ENCODE measurements around the gene ZNF664.

ZNF664 gene

DNA sequence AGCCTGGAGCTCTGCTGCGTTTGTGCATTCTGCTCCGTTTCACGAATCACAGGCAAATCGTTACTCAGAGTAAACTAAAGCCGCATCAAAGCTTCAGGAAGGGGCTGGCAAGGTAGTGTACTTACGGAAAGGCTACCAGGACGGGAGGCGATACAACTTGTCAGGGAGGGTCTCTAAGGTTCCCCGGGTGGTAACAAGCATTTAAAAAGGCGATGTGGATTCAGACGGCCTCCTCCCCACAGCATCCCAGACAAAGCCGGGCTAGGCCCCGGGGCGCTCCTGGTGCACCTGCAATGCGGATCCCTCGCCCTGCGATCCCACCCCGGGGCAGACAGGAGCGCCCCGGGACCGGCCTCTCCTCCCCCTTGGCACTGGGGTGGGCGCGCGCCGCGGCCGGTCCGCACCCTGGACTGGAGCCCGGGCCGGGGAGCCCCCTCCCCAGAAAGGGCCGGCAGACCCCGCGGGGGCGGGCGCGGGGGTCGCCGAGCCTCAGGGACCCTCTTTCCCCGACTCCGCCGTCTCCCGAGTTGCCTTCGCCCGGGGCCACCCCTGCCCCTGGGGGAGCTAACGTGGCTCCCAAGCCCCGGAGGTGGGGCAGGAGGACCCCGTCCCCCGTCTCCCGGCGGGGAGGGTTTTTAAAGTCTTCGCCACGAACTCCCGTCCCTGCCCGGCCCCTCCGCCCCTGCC, 1.1 kb upstream of the ZNF664 start:
- no peak for TF ChIP-seq ZFX (IDR thresholded peaks at IDR 0.05; ENCODE audit: borderline replicate concordance)
- TF ChIP-seq, protein P1, sequence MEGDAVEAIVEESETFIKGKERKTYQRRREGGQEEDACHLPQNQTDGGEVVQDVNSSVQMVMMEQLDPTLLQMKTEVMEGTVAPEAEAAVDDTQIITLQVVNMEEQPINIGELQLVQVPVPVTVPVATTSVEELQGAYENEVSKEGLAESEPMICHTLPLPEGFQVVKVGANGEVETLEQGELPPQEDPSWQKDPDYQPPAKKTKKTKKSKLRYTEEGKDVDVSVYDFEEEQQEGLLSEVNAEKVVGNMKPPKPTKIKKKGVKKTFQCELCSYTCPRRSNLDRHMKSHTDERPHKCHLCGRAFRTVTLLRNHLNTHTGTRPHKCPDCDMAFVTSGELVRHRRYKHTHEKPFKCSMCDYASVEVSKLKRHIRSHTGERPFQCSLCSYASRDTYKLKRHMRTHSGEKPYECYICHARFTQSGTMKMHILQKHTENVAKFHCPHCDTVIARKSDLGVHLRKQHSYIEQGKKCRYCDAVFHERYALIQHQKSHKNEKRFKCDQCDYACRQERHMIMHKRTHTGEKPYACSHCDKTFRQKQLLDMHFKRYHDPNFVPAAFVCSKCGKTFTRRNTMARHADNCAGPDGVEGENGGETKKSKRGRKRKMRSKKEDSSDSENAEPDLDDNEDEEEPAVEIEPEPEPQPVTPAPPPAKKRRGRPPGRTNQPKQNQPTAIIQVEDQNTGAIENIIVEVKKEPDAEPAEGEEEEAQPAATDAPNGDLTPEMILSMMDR (IDR thresholded peaks at IDR 0.05) = no peak
- H3K27ac ChIP-seq = peak overlapping the region; percentile 84

DNA sequence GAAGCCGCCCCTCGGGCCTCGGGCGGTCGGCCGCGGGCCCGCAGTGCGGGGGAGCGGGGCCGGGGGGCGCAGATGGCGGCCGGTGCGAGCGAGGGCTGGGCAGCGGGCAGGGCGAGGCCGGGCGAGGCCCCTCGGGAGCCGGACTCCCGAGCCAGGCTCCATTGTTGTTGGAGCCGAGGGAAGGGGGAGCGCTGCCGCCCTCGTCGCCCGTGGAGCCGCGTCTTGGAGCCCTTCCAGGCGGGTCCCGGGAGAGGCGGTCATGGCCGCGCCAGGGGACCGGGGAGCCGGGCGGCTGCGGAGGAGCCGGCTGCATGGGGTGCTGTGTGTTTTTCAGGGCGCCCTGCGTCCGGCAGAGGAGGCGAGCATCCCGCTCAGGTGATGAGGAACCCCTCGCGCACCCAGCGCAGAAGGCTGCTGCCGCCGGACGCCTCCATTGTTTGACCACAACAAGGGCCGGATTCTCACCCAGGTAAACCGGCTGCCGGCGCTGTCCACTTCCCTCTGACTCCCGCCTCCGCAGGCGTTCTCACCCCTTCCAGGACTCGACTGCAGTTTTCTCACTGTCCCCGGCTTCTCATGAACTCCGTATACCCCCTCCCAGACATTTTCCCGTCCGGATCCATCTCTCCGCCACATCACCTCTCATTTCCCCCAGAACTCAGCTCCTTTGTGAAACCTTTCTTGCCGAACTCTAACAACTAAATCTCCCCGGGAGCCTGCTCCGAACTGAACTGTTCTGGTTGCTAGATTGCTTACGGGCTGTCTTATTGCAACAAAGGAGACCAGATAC, 732 bp downstream of the ZNF664 start:
- H3K27ac ChIP-seq = peak overlapping the region; percentile 84
- TF ChIP-seq, protein P1 (IDR thresholded peaks at IDR 0.05) = no peak; the same call in 1 of the 2 replicates
- no peak for TF ChIP-seq ZFX (IDR thresholded peaks at IDR 0.05; ENCODE audit: borderline replicate concordance)

DNA sequence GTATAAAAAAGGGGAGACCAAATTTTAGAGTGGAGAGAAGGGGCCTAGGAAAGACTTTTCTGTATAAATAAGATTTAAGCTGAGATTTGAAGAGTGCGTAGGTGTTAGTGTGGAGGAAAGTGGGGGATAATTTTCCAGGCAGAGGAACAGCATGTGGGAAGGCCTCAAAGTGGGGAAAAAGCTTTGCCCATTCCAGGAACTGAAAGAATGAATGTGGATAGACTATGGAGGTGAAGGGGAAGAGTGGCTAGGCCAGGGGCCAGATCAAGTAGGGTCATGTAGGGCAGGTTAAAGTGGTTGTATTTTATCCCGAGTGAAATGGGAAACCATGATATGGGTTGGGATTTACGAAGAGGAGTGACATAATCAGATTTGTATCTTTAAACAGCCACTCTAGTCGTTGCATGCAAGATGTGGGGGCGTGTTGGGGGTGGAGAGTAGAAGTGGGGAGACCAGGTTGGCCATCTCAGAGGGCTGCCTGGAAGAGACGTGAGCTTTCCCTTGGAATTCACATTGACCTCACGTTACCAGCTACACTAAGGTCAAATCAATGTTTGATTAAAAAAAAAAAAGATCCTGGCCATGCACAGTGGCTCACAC, 3.3 kb downstream of the ZNF664 start:
- no peak overlapping the region for H3K27ac ChIP-seq
- TF ChIP-seq, protein P1 (IDR thresholded peaks at IDR 0.05) = no peak

DNA sequence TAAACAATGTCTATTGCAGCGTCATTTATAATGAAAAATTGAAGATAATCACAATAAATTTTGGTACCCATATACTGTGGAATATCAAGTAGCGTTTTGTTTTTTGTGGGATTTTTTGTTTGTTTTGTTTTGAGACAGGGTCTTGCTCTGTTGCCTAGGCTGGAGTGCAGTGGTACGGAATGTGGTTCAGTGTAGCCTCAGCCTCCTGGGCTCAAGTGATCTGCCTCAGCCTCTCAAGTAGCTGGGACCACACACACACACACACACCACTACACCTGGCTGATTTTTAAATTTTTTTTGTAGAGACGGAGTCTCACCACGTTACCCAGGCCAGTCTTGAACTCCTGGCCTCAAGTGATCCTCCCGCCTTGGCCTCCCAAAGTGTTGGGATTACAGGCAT, 6.6 kb downstream of the ZNF664 start:
- TF ChIP-seq, protein P1 (IDR thresholded peaks at IDR 0.05) = no peak
- no peak for TF ChIP-seq ZFX (IDR thresholded peaks at IDR 0.05; ENCODE audit: borderline replicate concordance)
- no peak overlapping the region for H3K27ac ChIP-seq

DNA sequence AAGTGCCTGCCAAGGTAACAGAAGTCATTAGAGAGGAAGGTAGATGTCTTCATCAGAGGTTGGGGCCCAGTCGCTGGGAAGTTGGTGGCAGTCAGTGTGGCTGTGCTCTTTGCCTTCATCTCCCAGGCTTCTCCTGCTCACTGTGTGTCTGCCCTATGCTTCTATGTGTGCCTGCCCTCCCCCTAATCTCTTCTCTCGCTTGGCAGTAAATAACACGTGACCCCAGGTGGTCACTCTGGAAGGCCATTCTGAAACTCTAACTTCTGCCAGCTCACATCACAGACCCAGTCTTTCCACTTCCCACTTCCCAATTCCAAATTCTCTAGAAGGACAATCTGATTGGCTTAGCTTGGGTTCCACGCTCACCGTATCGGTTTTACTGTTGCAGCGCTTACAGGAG, 9.3 kb downstream of the ZNF664 start:
- TF ChIP-seq, protein P1 (IDR thresholded peaks at IDR 0.05) = no peak
- TF ChIP-seq ZFX (IDR thresholded peaks at IDR 0.05; ENCODE audit: borderline replicate concordance) = no peak
- no peak overlapping the region for H3K27ac ChIP-seq

DNA sequence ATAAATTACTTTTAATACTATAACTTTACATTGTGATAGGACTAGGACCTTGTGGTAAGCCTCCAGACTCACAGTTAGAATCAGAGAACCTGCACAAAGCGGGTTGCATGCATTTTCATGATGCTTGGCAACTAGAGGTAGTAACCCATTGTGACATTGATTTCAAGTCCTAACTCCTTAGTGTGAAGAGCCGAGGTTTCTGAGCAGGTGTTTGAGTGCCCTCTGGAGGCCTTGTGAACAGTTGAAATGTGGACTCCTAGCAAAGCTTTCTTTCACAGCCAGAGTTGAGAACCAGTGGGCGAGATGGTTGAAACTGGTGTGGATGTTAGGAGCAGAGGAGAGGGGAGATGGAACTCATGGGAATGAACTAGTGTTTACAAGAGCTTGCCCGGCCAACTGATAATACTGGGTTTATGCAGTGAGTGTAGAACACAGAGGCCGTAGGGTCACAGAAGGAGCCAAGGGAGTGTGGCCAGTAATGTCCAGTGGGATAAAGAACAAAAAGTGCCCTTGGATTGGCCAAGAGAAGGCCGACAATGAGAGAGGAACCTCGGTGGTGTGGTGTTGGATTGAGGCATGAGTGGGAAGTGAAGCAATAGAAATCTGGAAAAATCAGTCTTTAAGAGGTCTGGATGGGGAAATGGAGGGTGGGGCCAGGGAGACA, 10.9 kb downstream of the ZNF664 start:
- TF ChIP-seq, protein P1 (IDR thresholded peaks at IDR 0.05) = peak; percentile 86
- no peak for TF ChIP-seq ZFX (IDR thresholded peaks at IDR 0.05; ENCODE audit: borderline replicate concordance)

More for the DNA sequence above, 10.9 kb downstream of the ZNF664 start:
- H3K27ac ChIP-seq = no peak overlapping the region

All from 22Rv1 (cell line).